Measurements from ENCODE around the gene ZNF385C. TPM values are rescaled to one million over a fixed set of nuclear protein-coding genes. Genes with fewer than 3 reads are reported as not detected.

Gene ZNF385C
- total and polyA plus RNA-seq, 2 of the 13 experiments (the other 11 are each of a cell fraction or from before 2014, with no cell fraction given) = 2.3 to 6.1 TPM

DNA sequence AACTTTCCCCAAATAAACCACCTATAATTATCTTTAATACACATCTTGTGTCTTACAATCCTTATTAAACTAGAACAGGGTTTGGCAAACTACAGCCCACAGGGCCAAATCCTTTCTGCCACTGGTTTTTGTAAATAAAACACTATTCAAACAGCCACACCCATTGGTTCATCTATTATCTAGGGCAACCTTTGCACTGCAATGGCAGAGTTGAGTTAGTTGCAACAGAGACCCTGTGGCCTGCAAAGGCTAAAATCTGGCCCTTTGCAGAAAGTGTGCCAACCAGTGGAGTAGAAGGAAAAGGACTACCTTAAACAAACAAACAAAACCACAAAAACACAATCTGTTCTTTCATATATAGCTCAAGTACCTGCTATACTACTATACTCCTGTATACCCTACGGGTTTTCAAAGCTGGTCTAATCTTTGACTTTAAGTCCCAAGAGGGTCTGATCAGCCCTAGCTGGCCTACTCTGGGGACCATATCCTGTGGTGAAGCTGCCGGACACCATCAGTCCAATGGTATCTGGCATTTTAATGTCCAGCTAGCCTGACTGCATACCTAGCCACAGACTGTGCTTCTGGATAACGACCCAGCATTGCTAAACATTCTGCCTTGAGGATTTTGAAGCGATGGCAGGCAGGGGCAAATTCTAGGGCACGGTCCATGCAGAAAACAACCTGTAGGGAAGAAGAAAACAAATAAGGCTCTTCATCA lies 108.4 kb downstream of the ZNF385C start (continued):
- TF ChIP-seq, protein P1, sequence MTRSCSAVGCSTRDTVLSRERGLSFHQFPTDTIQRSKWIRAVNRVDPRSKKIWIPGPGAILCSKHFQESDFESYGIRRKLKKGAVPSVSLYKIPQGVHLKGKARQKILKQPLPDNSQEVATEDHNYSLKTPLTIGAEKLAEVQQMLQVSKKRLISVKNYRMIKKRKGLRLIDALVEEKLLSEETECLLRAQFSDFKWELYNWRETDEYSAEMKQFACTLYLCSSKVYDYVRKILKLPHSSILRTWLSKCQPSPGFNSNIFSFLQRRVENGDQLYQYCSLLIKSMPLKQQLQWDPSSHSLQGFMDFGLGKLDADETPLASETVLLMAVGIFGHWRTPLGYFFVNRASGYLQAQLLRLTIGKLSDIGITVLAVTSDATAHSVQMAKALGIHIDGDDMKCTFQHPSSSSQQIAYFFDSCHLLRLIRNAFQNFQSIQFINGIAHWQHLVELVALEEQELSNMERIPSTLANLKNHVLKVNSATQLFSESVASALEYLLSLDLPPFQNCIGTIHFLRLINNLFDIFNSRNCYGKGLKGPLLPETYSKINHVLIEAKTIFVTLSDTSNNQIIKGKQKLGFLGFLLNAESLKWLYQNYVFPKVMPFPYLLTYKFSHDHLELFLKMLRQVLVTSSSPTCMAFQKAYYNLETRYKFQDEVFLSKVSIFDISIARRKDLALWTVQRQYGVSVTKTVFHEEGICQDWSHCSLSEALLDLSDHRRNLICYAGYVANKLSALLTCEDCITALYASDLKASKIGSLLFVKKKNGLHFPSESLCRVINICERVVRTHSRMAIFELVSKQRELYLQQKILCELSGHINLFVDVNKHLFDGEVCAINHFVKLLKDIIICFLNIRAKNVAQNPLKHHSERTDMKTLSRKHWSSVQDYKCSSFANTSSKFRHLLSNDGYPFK (CRISPR knock-in tag; IDR thresholded peaks at IDR 0.05; ENCODE audit: borderline replicate concordance) = no peak
- TF ChIP-seq, protein P2, sequence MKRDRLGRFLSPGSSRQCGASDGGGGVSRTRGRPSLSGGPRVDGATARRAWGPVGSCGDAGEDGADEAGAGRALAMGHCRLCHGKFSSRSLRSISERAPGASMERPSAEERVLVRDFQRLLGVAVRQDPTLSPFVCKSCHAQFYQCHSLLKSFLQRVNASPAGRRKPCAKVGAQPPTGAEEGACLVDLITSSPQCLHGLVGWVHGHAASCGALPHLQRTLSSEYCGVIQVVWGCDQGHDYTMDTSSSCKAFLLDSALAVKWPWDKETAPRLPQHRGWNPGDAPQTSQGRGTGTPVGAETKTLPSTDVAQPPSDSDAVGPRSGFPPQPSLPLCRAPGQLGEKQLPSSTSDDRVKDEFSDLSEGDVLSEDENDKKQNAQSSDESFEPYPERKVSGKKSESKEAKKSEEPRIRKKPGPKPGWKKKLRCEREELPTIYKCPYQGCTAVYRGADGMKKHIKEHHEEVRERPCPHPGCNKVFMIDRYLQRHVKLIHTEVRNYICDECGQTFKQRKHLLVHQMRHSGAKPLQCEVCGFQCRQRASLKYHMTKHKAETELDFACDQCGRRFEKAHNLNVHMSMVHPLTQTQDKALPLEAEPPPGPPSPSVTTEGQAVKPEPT (CRISPR knock-in tag; IDR thresholded peaks at IDR 0.05; ENCODE audit: low read depth) = no peak
- TF ChIP-seq PPARG (CRISPR knock-in tag; conservative IDR thresholded peaks at IDR 0.05) (peak; percentile 90), ZNF180 (CRISPR knock-in tag; IDR thresholded peaks at IDR 0.05; ENCODE audit: borderline replicate concordance, low read depth) (no peak), ZNF788 (CRISPR knock-in tag; IDR thresholded peaks at IDR 0.05; ENCODE audit: borderline replicate concordance) (peak; percentile 33; the same call in 1 of the 2 replicates), SPEN (CRISPR knock-in tag; IDR thresholded peaks at IDR 0.05; ENCODE audit: low read depth) (no peak), ZFP82 (CRISPR knock-in tag; IDR thresholded peaks at IDR 0.05; ENCODE audit: borderline replicate concordance) (no peak), CENPX (CRISPR knock-in tag; IDR thresholded peaks at IDR 0.05) (no peak)
- TF ChIP-seq, protein P3, sequence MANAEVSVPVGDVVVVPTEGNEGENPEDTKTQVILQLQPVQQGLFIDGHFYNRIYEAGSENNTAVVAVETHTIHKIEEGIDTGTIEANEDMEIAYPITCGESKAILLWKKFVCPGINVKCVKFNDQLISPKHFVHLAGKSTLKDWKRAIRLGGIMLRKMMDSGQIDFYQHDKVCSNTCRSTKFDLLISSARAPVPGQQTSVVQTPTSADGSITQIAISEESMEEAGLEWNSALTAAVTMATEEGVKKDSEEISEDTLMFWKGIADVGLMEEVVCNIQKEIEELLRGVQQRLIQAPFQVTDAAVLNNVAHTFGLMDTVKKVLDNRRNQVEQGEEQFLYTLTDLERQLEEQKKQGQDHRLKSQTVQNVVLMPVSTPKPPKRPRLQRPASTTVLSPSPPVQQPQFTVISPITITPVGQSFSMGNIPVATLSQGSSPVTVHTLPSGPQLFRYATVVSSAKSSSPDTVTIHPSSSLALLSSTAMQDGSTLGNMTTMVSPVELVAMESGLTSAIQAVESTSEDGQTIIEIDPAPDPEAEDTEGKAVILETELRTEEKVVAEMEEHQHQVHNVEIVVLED (CRISPR knock-in tag; IDR thresholded peaks at IDR 0.05; ENCODE audit: borderline replicate concordance) = no peak
- TF ChIP-seq, protein P4, sequence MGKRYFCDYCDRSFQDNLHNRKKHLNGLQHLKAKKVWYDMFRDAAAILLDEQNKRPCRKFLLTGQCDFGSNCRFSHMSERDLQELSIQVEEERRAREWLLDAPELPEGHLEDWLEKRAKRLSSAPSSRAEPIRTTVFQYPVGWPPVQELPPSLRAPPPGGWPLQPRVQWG (CRISPR knock-in tag; IDR thresholded peaks at IDR 0.05; ENCODE audit: borderline replicate concordance, low read depth) = no peak
- TF ChIP-seq, protein P5, sequence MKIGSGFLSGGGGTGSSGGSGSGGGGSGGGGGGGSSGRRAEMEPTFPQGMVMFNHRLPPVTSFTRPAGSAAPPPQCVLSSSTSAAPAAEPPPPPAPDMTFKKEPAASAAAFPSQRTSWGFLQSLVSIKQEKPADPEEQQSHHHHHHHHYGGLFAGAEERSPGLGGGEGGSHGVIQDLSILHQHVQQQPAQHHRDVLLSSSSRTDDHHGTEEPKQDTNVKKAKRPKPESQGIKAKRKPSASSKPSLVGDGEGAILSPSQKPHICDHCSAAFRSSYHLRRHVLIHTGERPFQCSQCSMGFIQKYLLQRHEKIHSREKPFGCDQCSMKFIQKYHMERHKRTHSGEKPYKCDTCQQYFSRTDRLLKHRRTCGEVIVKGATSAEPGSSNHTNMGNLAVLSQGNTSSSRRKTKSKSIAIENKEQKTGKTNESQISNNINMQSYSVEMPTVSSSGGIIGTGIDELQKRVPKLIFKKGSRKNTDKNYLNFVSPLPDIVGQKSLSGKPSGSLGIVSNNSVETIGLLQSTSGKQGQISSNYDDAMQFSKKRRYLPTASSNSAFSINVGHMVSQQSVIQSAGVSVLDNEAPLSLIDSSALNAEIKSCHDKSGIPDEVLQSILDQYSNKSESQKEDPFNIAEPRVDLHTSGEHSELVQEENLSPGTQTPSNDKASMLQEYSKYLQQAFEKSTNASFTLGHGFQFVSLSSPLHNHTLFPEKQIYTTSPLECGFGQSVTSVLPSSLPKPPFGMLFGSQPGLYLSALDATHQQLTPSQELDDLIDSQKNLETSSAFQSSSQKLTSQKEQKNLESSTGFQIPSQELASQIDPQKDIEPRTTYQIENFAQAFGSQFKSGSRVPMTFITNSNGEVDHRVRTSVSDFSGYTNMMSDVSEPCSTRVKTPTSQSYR (CRISPR knock-in tag; IDR thresholded peaks at IDR 0.05; ENCODE audit: borderline replicate concordance) = no peak
